Measurements from ENCODE around the gene SCOC. TPM values are rescaled to one million over a fixed set of nuclear protein-coding genes. Genes with fewer than 3 reads are reported as not detected.

The SCOC gene
- total RNA-seq, 1 donor from 2014 or later: 45.4 TPM

- H3K4me3 ChIP-seq: peak overlapping the region; percentile 62
- H3K27me3 ChIP-seq: peaks cover 4% of the 10 kb centered on the region
- ATAC-seq (no peak), DNase-seq (no peak)
- no peak overlapping the region for H3K27ac ChIP-seq
- peaks cover 12% of the 10 kb centered on the region for H3K4me1 ChIP-seq
- H3K9me3 ChIP-seq: no peaks in the 10 kb centered on the region
- intact Hi-C loops (cut with DNase I): no loop called here
- TF ChIP-seq, protein P1, sequence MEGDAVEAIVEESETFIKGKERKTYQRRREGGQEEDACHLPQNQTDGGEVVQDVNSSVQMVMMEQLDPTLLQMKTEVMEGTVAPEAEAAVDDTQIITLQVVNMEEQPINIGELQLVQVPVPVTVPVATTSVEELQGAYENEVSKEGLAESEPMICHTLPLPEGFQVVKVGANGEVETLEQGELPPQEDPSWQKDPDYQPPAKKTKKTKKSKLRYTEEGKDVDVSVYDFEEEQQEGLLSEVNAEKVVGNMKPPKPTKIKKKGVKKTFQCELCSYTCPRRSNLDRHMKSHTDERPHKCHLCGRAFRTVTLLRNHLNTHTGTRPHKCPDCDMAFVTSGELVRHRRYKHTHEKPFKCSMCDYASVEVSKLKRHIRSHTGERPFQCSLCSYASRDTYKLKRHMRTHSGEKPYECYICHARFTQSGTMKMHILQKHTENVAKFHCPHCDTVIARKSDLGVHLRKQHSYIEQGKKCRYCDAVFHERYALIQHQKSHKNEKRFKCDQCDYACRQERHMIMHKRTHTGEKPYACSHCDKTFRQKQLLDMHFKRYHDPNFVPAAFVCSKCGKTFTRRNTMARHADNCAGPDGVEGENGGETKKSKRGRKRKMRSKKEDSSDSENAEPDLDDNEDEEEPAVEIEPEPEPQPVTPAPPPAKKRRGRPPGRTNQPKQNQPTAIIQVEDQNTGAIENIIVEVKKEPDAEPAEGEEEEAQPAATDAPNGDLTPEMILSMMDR (IDR thresholded peaks at IDR 0.05): no peak
- H3K36me3 ChIP-seq: no peaks in the 10 kb centered on the region
These were observed 54.5 kb downstream of the SCOC start for GRCh38 chr4:140427919-140428471.

Other genes with a start within 250 kb of the SCOC start
- gene MAML3, start 219.5 kb upstream of the SCOC start, total RNA-seq: 13.1 TPM
- 0.93 TPM for gene CLGN, start 54.0 kb downstream of the SCOC start, total RNA-seq
- not detected for gene MGAT4D, start 124.6 kb downstream of the SCOC start, total RNA-seq
- gene ELMOD2, start 150.5 kb downstream of the SCOC start, total RNA-seq: 19.3 TPM
- not detected for gene UCP1, start 195.3 kb downstream of the SCOC start, total RNA-seq

All from upper lobe of right lung (tissue), 1 donor.